Activated B cell treated with CpG ODN at 0.5 μM for 24 hours (primary cell): ENCODE results near the gene NAT9. TPM values are rescaled to one million over a fixed set of nuclear protein-coding genes. Genes with fewer than 3 reads are reported as not detected.

Experiments
- ATAC-seq: fragments of 200-7000 bp; cut with Tn5 transposase; one replicate; pipeline ENCODE4 v1.10.0; 2021; ENCODE audit warnings: low read depth, mild to moderate bottlenecking, moderate library complexity
- CTCF ChIA-PET: fragments of 350-600 bp; sonication (Branson Sonifier 250); formaldehyde crosslinking; loops from one replicate; lab custom pipeline; 2021; ENCODE audit warnings: antibody characterized with exemption; lab: Charles Lee
- POLR2A ChIA-PET: fragments of 350-600 bp; sonication (Branson Sonifier 250); formaldehyde crosslinking; loops from one replicate; lab custom pipeline; 2021; ENCODE audit warnings: antibody characterized with exemption; lab: Charles Lee
- DNase-seq: peaks from one replicate; pipeline ENCODE4 v3.0.0; 2022
- H3K27ac Mint-ChIP-seq: one replicate; pipeline ENCODE4 v1.8.0; 2020; ENCODE audit warnings: mixed read lengths
- H3K27me3 Mint-ChIP-seq: one replicate; pipeline ENCODE4 v1.8.0; 2021; ENCODE audit warnings: mixed read lengths
- H3K36me3 Mint-ChIP-seq: one replicate; pipeline ENCODE4 v1.8.0; 2021; ENCODE audit warnings: low read depth, mixed read lengths
- H3K4me1 Mint-ChIP-seq: one replicate; pipeline ENCODE4 v1.8.0; 2021; ENCODE audit warnings: mixed read lengths
- H3K4me3 Mint-ChIP-seq: one replicate; pipeline ENCODE4 v1.8.0; 2020; ENCODE audit warnings: mild to moderate bottlenecking, mixed read lengths
- H3K9me3 Mint-ChIP-seq: one replicate; pipeline ENCODE4 v1.8.0; 2020; ENCODE audit warnings: mixed read lengths
- CTCF ChIP-seq: fragments of 200-600 bp; IDR thresholded peaks from one replicate; pipeline ENCODE4 v1.8.0; 2022; ENCODE audit warnings: antibody characterized with exemption, mild to moderate bottlenecking
- intact Hi-C: fragments of 100-400 bp; cut with micrococcal nuclease; formaldehyde crosslinking; loops from one replicate; pipeline ENCODE4 v1.15.1; 2024
- total RNA-seq: library from RNA; stranded (reverse); gene quantifications from 2 replicates; pipeline ENCODE4 v1.2.3, GENCODE V29; 2022

Gene NAT9
- total RNA-seq, 1 donor from 2014 or later, result 79.7 TPM

GRCh38 chr17:74821655-74822334 is 45.6 kb upstream of the NAT9 start:
- H3K27ac Mint-ChIP-seq, result no peak overlapping the region
- no peak for ATAC-seq
- DNase-seq, result no peak
- H3K4me3 Mint-ChIP-seq, result no peak overlapping the region
- peaks cover 37% of the 10 kb centered on the region for H3K36me3 Mint-ChIP-seq
- ChIA-PET POLR2A (interaction anchor here (0.6 kb wide), 1 partner anchor 46 kb away, joined by 4 read pairs; the partner anchor contains the start of gene NAT9), CTCF (no interaction called here)
- no peak for TF ChIP-seq CTCF
- H3K27me3 Mint-ChIP-seq, result no peaks in the 10 kb centered on the region
- intact Hi-C loops, result no loop called here
- no peaks in the 10 kb centered on the region for H3K4me1 Mint-ChIP-seq
- no peaks in the 10 kb centered on the region for H3K9me3 Mint-ChIP-seq

GRCh38 chr17:74819801-74820436 is 43.8 kb upstream of the NAT9 start:
- Mint-ChIP-seq H3K4me3 (no peak overlapping the region), H3K27me3 (no peaks in the 10 kb centered on the region), H3K9me3 (no peaks in the 10 kb centered on the region), H3K27ac (no peak overlapping the region), H3K36me3 (peaks cover 32% of the 10 kb centered on the region), H3K4me1 (no peaks in the 10 kb centered on the region)
- DNase-seq (no peak), ATAC-seq (no peak)
- intact Hi-C loops, result no loop called here
- no peak for TF ChIP-seq CTCF
- CTCF ChIA-PET, result no interaction called here
- POLR2A ChIA-PET, result no interaction called here

GRCh38 chr17:74818291-74818938 is 42.3 kb upstream of the NAT9 start:
- DNase-seq (no peak), ATAC-seq (no peak)
- no peaks in the 10 kb centered on the region for H3K27me3 Mint-ChIP-seq
- peaks cover 28% of the 10 kb centered on the region for H3K36me3 Mint-ChIP-seq
- CTCF ChIA-PET, result no interaction called here
- H3K27ac Mint-ChIP-seq, result no peak overlapping the region
- no peak for TF ChIP-seq CTCF
- intact Hi-C loops, result no loop called here
- no peaks in the 10 kb centered on the region for H3K4me1 Mint-ChIP-seq
- H3K4me3 Mint-ChIP-seq, result no peak overlapping the region
- POLR2A ChIA-PET, result no interaction called here
- H3K9me3 Mint-ChIP-seq, result no peaks in the 10 kb centered on the region

- no peak overlapping the region for H3K4me3 Mint-ChIP-seq
Observed at GRCh38 chr17:74816905-74817620, 40.9 kb upstream of the NAT9 start.

More at GRCh38 chr17:74816905-74817620, 40.9 kb upstream of the NAT9 start:
- no peak for TF ChIP-seq CTCF
- H3K27me3 Mint-ChIP-seq, result no peaks in the 10 kb centered on the region
- ATAC-seq (no peak), DNase-seq (no peak)
- intact Hi-C loops, result no loop called here
- H3K9me3 Mint-ChIP-seq, result no peaks in the 10 kb centered on the region
- peaks cover 31% of the 10 kb centered on the region for H3K36me3 Mint-ChIP-seq
- no peaks in the 10 kb centered on the region for H3K4me1 Mint-ChIP-seq
- ChIA-PET CTCF (no interaction called here), POLR2A (no interaction called here)
- H3K27ac Mint-ChIP-seq, result no peak overlapping the region
